Prostate gland (tissue), 2 donors: ENCODE results near the gene OSTC. TPM values are rescaled to one million over a fixed set of nuclear protein-coding genes. Genes with fewer than 3 reads are reported as not detected.

ENCODE experiments used
- DNase-seq: peaks from one replicate; pipeline ENCODE4 v3.0.0-alpha.2; 2019; ENCODE audit warnings: low spot score
- H3K27ac ChIP-seq, 2 donors: fragments of 200-600 bp; sonication (generic); 2 replicates each; pipeline ENCODE4 v1.5.1; 2017 to 2019
- H3K27me3 ChIP-seq: fragments of 200-600 bp; sonication (generic); replicated peaks from 2 replicates; pipeline ENCODE4 v1.5.1; 2019; ENCODE audit not compliant: insufficient read depth
- H3K36me3 ChIP-seq, 2 donors: fragments of 200-600 bp; sonication (generic); 1 replicate in 1 of 2; 2 replicates in 1 of 2; pipeline versions ENCODE4 v1.5.1 to v1.8.1; 2017 to 2019
- H3K4me1 ChIP-seq: fragments of 200-600 bp; sonication (generic); replicated peaks from 2 replicates; pipeline ENCODE4 v1.5.1; 2019
- H3K4me3 ChIP-seq, 2 donors: fragments of 200-600 bp; sonication (generic); 2 replicates each; pipeline ENCODE4 v1.5.1; 2017 to 2019
- H3K9me3 ChIP-seq: fragments of 200-600 bp; sonication (generic); 2 replicates; pipeline ENCODE4 v1.5.1; 2017
- CTCF ChIP-seq, 4 experiments: fragments of 200-600 bp in 2 of 4; fragments of 450-650 bp in 2 of 4; sonication (generic) in 2 of 4; IDR thresholded peaks; 1 replicate in 3 of 4; 2 replicates in 1 of 4; pipeline ENCODE4 v1.5.1; 2016 to 2019; ENCODE audit warnings: antibody characterized with exemption in 4 of 4, mild to moderate bottlenecking in 2 of 4, moderate library complexity in 2 of 4
- POLR2A ChIP-seq: fragments of 450-650 bp; IDR thresholded peaks from one replicate; pipeline ENCODE4 v1.6.1; 2016; ENCODE audit warnings: antibody characterized with exemption, mild to moderate bottlenecking
- POLR2AphosphoS5 ChIP-seq: sonication (generic); formaldehyde crosslinking; IDR thresholded peaks from one replicate; pipeline ENCODE4 v1.6.1; 2017; ENCODE audit warnings: antibody characterized with exemption
- WGBS: methylation state at CpG from one replicate; pipeline ENCODE4 v1.1.5; 2018; 5-methylcytosine and 5-hydroxymethylcytosine counted together
- intact Hi-C: fragments of 100-400 bp; cut with DNase I; formaldehyde crosslinking; loops from one replicate; pipeline ENCODE4 v1.14.2; 2022
- total RNA-seq, 2 donors: library from RNA; depleted of rRNA; stranded (reverse); fragments of >200 nt; gene quantifications; one replicate each; pipeline ENCODE4 v1.1.0, GENCODE V29; 2016

The OSTC gene
- 10 to 100 TPM; 48.7 to 85.9 TPM for total RNA-seq

- under 1% methylated on average over 45 of the region's 45 CpGs for WGBS
- no peaks in the 10 kb centered on the region for H3K4me1 ChIP-seq
- intact Hi-C loops, result no loop called here
Observed at GRCh38 chr4:108650212-108651013, at the start of gene OSTC. Gene OSTC (plus strand): TSS chr4:108650599. CDS start chr4:108650656, 57 bp downstream.

GRCh38 chr4:108601106-108601505 lies 49.3 kb upstream of the OSTC start:
- no peaks in the 10 kb centered on the region for H3K9me3 ChIP-seq
- no peak overlapping the region for H3K27ac ChIP-seq
- WGBS, result 69% methylated on average over 3 of the region's 3 CpGs
- intact Hi-C loops, result no loop called here
- H3K27me3 ChIP-seq, result no peaks in the 10 kb centered on the region
- H3K4me3 ChIP-seq, result no peak overlapping the region
- no peak for TF ChIP-seq POLR2AphosphoS5
- no peak for TF ChIP-seq CTCF (IDR thresholded peaks at IDR 0.05)
- DNase-seq, result no peak
- no peaks in the 10 kb centered on the region for H3K4me1 ChIP-seq
- H3K36me3 ChIP-seq, result no peaks in the 10 kb centered on the region

More at GRCh38 chr4:108650212-108651013, at the start of gene OSTC:
- H3K4me3 ChIP-seq, result peak within 1 kb of the TSS; percentile 74 to 80
- DNase-seq, result peak; percentile 95
- H3K27me3 ChIP-seq, result no peaks in the 10 kb centered on the region
- peak; percentile 60 for TF ChIP-seq POLR2A
- peak; percentile 94 for TF ChIP-seq POLR2AphosphoS5
- TF ChIP-seq CTCF (IDR thresholded peaks at IDR 0.05), result peak in 1 of 4 experiments; percentile 14
- no peaks in the 10 kb centered on the region for H3K36me3 ChIP-seq
- H3K27ac ChIP-seq, result peak within 1 kb of the TSS; percentile 81 to 88
- H3K9me3 ChIP-seq, result no peaks in the 10 kb centered on the region

- Histone ChIP-seq H3K9me3 (no peaks in the 10 kb centered on the region), H3K4me3 (no peak overlapping the region), H3K27ac (no peak overlapping the region), H3K27me3 (no peaks in the 10 kb centered on the region), H3K4me1 (no peaks in the 10 kb centered on the region), H3K36me3 (no peaks in the 10 kb centered on the region)
- WGBS, result 82% methylated on average over 1 of the region's 1 CpG
- DNase-seq, result no peak
- intact Hi-C loops, result no loop called here
- TF ChIP-seq CTCF (IDR thresholded peaks at IDR 0.05) (no peak), POLR2A (no peak), POLR2AphosphoS5 (no peak)
Observed at GRCh38 chr4:108601532-108601931, 48.9 kb upstream of the OSTC start.

- intact Hi-C loops, result no loop called here
- Histone ChIP-seq H3K36me3 (no peaks in the 10 kb centered on the region), H3K9me3 (no peaks in the 10 kb centered on the region), H3K27me3 (no peaks in the 10 kb centered on the region), H3K4me1 (no peaks in the 10 kb centered on the region), H3K27ac (no peak overlapping the region), H3K4me3 (no peak overlapping the region)
- no peak for DNase-seq
- TF ChIP-seq POLR2AphosphoS5 (no peak), POLR2A (no peak), CTCF (IDR thresholded peaks at IDR 0.05) (no peak)
- WGBS, result 67% methylated on average over 3 of the region's 3 CpGs
Observed at GRCh38 chr4:108602163-108602562, 48.2 kb upstream of the OSTC start.
